Renal cortical epithelial cell (primary cell): ENCODE measurements around the gene F10. TPM values are rescaled to one million over a fixed set of nuclear protein-coding genes. Genes with fewer than 3 reads are reported as not detected.
"Not testable (repeated sequence)": the region's sequence is repeated elsewhere in the genome, so short reads cannot be mapped to it uniquely, and the experiment has no call there.

Experiments used
- DNase-seq: peaks from one replicate; pipeline ENCODE4 v3.0.0-alpha.2; 2011; ENCODE audit warnings: low read depth
- total RNA-seq: library from RNA; depleted of rRNA; stranded (reverse); fragments of >200 nt; gene quantifications from 2 replicates; pipeline ENCODE4 v1.2.3, GENCODE V29; 2014

The F10 gene
- total RNA-seq, 1 donor from 2014 or later = 0.10 TPM

GRCh38 chr13:113102302-113102701 is 20.3 kb upstream of the F10 start:
- DNase-seq = not testable (repeated sequence)

GRCh38 chr13:113102727-113103126 is 19.9 kb upstream of the F10 start:
- no peak for DNase-seq

GRCh38 chr13:113103646-113104045 is 19.0 kb upstream of the F10 start:
- DNase-seq = no peak

DNA sequence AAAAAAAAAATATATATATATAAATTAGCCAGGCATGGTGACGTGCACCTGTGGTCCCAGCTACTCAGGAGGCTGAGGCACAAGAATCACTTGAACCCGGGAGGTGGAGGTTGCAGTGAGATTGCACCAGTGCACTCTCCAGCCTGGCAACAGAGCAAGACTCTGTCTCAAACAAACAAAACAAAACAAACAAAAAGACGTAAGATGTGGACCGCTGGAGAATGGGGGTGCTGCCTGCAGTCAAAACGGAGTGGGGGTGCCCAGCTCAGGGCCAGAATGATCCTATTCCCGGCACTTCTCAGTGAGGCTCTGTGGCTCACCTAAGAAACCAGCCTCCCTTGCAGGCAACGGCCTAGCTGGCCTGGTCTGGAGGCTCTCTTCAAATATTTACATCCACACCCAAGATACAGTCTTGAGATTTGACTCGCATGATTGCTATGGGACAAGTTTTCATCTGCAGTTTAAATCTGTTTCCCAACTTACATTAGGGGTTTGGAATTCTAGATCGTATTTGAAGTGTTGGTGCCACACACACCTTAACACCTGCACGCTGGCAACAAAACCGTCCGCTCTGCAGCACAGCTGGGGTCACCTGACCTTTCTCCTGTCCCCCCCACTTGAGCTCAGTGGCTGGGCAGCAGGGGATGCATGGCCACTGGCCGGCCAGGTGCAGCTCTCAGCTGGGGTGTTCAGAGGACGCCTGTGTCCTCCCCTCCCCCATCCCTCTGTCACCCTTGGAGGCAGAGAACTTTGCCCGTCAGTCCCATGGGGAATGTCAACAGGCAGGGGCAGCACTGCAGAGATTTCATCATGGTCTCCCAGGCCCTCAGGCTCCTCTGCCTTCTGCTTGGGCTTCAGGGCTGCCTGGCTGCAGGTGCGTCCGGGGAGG is 17.3 kb upstream of the F10 start, which contains the start of gene F7:
TSS of gene F7 (plus strand) at position 760 of the 889 bp plus-strand sequence. CDS start at position 811, 51 bp downstream.
- DNase-seq = no peak

DNA sequence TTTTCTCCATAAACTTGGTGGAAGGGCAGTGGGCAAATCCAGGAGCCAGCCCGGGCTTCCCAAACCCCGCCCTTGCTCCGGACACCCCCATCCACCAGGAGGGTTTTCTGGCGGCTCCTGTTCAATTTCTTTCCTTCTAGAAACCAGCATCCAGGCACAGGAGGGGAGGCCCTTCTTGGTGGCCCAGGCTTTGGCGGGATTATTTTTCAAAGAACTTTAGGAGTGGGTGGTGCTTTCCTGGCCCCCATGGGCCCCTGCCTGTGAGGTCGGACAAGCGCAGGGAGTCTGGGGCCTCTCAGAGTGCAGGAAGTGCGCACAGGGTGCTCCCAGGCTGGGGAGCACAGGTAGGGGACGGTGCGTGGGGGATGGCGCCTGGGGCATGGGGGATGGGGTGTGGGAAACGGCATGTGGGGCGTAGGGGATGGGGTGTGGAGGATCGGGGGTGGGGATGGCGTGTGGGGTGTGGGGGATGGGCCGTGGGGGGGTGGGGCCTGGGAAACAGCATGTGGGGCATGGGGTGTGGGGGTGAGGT is 16.6 kb upstream of the F10 start:
- no peak for DNase-seq

DNA sequence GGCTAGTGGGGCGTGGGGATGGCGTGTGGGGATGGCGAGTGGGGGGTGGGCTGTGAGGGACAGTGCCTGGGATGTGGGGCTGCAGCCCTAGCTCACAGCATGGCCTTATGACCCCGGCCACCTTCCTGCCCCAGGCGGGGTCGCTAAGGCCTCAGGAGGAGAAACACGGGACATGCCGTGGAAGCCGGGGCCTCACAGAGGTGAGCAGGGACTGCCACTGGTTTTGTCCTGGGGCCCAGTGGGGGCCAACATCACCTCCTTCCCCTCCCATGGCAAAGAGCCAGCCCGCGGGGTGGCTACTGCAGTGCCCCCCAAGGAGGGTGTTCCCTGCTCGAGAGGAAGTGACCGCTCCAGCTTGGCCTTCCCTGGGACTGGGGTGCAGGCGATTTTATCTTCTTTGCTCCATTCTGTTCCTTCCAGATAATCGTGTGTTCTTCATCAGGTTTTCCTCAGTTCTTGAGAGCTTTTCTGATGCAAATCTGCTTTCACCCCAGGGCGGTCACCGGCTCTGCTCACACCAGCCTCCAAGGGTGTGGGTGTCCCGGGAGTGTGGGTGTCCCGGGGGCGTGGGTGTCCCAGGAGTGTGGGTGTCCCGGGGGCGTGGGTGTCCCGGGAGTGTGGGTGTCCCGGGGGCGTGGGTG is 15.8 kb upstream of the F10 start:
- DNase-seq = no peak

DNA sequence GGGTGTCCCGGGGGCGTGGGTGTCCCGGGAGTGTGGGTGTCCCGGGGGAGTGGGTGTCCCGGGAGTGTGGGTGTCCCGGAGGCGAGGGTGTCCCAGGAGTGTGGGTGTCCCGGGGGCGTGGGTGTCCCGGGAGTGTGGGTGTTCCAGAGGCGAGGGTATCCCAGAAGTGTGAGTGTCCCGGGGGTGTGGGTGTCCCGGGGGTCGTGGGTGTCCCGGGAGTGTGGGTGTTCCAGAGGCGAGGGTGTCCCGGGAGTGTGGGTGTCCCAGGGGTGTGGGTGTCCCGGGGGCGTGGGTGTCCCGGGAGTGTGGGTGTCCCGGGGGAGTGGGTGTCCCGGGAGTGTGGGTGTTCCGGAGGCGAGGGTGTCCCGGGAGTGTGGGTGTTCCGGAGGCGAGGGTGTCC is 14.1 kb upstream of the F10 start:
- not testable (repeated sequence) for DNase-seq

GRCh38 chr13:113109151-113110047 is 13.2 kb upstream of the F10 start:
- DNase-seq = no peak

DNA sequence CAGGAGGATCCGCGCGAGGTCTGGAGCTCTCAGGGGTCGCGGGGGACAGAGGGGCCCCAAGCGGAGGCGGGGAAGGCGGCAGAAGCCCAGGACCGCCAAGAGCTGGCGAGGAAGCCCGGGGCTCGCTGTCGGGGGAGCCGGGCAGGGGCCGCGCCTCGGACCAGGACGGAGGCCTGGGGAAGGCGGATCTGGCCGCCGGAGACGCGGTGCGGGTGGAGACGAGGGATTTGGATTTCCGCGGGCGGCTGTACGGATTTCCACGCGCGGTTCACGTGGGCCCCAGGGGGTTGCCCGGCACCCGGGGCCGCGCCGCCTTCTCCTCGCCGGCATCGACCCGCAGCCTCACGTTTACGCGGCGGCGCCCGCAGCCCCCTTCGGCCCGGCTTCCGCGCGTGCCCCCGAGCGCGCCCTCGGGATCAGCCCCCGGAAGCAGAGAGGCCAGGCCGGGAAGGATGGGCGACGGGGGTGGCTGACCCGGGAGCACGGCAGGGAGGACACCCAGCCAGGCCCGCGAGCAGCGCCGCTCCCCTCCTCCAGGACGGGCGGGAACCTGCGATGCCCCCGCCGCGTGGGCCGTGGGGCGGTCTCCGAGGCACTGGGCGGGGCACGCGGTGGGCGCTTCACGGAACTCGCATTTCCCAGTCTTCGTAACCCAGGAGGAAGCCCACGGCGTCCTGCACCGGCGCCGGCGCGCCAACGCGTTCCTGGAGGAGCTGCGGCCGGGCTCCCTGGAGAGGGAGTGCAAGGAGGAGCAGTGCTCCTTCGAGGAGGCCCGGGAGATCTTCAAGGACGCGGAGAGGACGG is 12.3 kb upstream of the F10 start:
- DNase-seq = no peak

- DNase-seq = no peak
These were observed 11.7 kb upstream of the F10 start for GRCh38 chr13:113110852-113111315.

DNA sequence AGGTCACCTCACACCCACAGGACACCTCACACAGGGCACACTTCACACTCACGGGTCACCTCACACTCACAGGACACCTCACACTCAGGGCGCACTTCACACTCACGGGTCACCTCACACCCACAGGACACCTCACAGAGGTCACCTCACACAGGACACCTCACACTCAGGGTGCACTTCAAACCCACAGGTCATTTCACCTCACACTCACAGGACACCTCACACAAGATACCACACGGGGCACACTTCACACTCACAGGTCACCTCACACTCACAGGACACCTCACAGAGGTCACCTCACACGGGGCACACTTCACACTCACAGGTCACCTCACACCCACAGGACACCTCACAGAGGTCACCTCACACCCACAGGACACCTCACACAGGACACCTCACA is 10.8 kb upstream of the F10 start:
- not testable (repeated sequence) for DNase-seq

DNA sequence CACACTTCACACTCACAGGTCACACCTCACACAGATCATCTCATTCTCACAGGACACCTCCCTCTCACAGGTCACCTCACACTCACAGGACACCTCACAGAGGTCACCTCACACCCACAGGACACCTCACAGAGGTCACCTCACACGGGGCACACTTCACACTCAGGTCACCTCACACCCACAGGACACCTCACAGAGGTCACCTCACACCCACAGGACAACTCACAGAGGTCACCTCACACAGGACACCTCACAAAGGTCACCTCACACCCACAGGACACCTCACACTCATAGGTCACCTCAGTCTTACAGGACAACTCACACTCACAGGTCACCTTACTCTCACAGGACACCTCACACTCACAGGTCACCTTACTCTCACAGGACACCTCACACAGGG is 10.1 kb upstream of the F10 start:
- DNase-seq = not testable (repeated sequence)

DNA sequence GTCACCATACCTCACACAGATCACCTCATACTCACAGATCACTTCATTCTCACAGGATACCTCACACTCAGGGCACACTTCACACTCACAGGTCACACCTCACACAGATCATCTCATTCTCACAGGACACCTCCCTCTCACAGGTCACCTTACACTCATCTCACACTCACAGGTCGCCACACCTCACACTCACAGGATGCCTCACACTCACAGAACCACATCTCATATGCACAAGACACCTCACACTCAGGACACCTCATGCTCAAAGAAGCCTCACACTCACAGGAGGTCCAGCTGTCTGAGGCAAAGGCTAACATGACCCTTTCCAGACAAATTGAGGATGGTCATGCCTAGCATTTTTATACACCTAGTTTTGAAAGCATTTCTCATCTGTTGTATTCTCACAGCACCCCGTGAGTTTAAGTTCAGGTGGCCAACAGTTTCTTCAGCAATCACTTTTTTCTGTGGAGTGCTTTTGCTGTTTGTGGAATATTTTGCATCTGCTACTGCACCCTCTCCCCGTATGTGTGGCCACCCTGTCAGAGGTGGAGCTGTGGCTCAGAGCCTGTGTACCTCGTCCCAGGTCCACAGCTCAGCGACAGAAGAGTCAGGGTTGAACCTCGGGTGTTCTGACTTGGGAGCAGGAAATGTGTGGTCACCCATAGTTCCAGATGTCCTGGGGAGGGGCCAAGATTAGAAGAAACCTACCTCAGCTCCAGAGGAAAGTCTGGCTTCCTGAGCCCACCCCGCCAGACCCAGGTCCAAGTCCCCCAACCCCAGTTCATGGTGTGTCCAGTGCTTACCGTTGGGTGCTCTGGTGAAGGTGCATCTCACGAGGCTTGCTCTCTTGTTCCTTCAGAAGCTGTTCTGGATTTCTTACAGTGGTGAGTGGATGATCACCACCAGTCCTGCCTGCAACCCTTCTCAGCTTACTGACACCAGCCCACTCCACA is 9.4 kb upstream of the F10 start:
- no peak for DNase-seq

GRCh38 chr13:113113846-113114271 is 8.7 kb upstream of the F10 start:
- DNase-seq = no peak

DNA sequence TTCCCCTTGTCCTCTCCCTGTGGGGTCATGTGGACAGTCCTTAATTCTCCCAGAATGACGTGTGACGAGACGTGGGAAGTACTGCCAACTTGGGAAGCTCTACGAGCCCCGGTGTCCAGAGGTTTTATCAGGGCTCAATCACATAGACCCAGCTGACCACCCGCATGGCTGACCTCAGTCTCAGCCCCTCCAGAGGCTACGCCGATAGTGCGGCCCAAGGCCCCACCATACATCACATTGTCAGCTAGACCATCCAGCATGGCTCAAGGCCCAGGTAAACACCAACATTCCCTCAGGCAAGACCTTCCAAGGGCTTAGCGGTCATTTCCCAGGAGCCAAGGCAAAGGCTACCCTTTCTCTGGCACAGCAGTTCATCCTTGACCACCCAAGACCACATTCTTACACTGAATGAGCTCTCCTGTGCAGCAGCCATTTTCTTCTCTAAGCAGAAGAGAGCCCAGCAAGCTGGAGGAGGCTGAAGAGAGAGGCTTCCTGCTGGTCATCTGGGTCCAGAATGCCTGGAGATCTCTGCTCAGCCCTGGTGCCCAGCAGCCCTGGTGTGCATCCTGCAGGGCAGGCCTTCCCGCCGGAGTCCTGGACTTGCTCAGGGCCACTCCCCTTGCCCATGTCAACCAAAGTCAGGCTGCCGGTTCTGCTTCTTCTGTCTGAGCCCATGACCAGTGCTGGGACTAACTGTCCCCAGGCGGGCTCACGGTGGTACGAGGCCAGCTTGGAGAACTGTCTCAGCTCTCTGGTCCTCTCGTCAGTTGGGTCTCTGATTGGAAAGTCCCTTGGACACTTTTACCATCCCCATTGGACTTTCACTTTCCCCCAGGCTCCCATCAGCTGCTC is 7.9 kb upstream of the F10 start:
- no peak for DNase-seq

GRCh38 chr13:113115363-113116205 is 7.0 kb upstream of the F10 start:
- DNase-seq = no peak

- no peak for DNase-seq
These were observed 6.3 kb upstream of the F10 start for GRCh38 chr13:113116206-113116800.
